ENCODE measurements around the gene PFDN1. TPM values are rescaled to one million over a fixed set of nuclear protein-coding genes. Genes with fewer than 3 reads are reported as not detected.

The PFDN1 gene
- total RNA-seq, 4 donors from 2014 or later, result 90.6 to 142 (median 109) TPM

DNA sequence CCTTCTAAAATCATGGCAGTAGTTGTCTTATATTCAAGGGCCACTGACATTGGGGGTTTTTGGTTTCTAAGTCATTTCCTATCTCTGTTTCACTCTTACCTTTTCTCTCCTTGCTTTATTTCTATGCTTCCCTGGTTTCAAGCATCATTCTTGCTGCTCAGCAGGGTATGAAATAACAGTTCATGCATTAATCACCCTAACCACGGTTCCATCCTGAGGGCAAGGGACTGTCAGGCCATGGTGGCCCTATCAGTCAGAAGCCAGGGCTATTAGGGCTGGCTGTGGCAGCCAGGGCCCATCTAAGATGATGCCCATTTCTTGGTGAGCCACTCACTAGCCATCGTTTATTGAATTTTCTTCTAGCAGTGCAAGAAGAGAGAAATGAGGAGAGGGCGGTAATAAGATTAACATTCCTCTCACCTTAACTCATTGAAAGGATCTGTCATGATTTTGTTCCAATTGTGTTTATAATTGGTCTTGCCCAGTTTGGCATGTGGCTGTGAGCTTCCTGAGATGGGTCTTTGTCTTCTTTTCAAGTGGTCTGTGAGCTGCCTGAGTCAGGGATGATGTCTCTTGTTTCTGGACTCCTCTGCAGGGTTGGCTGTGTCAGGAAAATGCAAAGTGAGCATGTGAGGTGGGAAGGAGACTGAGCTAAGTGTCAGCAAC, 82.7 kb downstream of the PFDN1 start:
- Histone ChIP-seq H3K9me3 (no peaks in the 10 kb centered on the region), H3K27ac (peak overlapping the region in 3 of 4 donors; percentile 12 to 69 (median 60)), H3K4me3 (no peak overlapping the region), H3K27me3 (no peaks in the 10 kb centered on the region), H3K4me1 (peaks cover 0 to 70% (median 11%) of the 10 kb centered on the region in 4 donors), H3K36me3 (no peaks in the 10 kb centered on the region)
- TF ChIP-seq, protein P1, sequence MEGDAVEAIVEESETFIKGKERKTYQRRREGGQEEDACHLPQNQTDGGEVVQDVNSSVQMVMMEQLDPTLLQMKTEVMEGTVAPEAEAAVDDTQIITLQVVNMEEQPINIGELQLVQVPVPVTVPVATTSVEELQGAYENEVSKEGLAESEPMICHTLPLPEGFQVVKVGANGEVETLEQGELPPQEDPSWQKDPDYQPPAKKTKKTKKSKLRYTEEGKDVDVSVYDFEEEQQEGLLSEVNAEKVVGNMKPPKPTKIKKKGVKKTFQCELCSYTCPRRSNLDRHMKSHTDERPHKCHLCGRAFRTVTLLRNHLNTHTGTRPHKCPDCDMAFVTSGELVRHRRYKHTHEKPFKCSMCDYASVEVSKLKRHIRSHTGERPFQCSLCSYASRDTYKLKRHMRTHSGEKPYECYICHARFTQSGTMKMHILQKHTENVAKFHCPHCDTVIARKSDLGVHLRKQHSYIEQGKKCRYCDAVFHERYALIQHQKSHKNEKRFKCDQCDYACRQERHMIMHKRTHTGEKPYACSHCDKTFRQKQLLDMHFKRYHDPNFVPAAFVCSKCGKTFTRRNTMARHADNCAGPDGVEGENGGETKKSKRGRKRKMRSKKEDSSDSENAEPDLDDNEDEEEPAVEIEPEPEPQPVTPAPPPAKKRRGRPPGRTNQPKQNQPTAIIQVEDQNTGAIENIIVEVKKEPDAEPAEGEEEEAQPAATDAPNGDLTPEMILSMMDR (IDR thresholded peaks at IDR 0.05), result no peak
- TF ChIP-seq POLR2A (IDR thresholded peaks at IDR 0.05), result no peak
- no peak for DNase-seq

DNA sequence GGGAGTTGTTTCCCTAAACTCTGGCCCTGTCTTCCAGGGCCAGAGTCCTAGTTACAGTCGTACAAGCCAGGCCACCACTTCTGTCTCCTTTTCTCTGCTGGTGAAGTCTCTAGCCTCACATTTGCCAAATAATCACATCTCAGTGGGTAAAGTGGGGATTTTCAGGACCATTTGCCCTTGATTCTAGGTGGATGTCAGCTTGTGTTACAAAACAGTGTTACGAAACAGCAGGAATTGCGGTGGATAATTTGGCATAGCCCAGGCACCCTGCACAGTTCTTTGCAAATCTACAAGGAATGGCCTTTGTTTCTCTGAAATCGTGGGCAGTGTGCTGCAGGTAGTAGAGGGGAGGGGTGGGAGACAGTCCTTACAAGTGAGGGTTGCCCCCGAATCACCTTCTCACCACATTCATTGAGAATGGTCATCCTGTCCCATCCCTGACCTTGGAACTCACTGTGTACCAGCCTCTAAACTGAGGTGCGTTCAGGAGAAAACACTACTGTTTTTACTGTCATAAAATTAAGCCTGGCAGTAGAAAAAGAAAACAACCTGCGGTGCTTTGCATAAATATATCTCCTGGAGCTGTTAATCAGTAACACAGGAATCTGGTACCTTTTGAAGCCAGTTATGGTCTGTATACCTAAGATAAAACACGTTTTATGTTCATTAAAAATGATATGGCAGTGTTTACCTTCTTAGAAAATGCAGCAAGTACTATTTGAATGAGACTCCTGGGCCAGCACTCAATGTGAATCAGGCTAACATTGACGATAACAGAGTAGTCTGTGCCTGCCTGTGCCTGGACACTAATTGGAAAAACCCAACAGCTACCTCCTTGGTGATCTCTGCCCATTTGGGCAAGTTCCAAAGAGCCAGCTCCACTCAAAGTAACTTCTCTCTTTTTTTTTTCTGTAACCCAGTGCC, 83.6 kb downstream of the PFDN1 start:
- TF ChIP-seq, protein P1 (IDR thresholded peaks at IDR 0.05), result no peak
- TF ChIP-seq POLR2A (IDR thresholded peaks at IDR 0.05), result no peak
- H3K27me3 ChIP-seq, result no peaks in the 10 kb centered on the region
- H3K4me3 ChIP-seq, result no peak overlapping the region
- H3K9me3 ChIP-seq, result no peaks in the 10 kb centered on the region
- H3K27ac ChIP-seq, result peak overlapping the region in 3 of 4 donors; percentile 12 to 69 (median 60)
- DNase-seq, result peak in 1 of 3 donors; percentile 60
- H3K36me3 ChIP-seq, result no peaks in the 10 kb centered on the region
- H3K4me1 ChIP-seq, result peaks cover 0 to 69% (median 11%) of the 10 kb centered on the region in 4 donors

DNA sequence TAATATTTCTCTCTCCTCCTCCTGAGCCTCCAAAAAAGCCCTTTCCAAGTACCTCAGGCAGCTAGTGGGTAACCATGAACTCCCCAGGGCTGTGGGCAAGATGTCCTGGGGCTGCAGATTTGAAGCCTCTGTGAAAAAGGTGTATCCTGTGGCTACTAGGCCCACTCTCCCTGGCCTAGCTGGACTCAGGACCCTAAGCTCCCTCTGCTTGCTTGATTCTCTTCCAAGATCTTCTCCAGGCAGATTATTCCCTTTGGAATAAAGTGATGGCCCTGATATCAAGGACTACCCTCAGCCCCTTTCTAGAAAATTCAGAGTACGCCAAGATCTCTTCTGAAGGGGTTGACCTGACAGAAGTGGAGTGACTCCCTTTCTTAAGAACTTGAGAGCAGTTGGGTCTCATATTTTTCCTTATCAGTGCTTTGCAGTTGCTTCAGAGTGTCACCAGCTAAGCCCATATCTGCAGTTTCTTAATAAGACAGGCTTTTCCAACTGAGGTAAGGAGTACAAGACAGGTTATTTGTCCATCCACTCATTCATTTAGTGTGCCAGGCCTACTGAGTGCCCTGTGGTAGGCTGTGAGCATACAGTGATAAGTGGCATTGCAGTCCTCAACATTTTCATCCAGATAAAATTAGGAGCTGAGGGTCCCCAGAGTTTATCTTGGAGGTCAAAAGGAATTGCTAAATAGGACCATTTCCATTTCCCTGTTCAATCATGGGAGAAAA, 85.4 kb downstream of the PFDN1 start:
- no peak overlapping the region for H3K27ac ChIP-seq
- no peak overlapping the region for H3K4me3 ChIP-seq
- H3K4me1 ChIP-seq, result peaks cover 0 to 55% (median 11%) of the 10 kb centered on the region in 4 donors
- no peak for DNase-seq
- H3K27me3 ChIP-seq, result no peaks in the 10 kb centered on the region
- no peaks in the 10 kb centered on the region for H3K9me3 ChIP-seq
- H3K36me3 ChIP-seq, result no peaks in the 10 kb centered on the region
- TF ChIP-seq POLR2A (IDR thresholded peaks at IDR 0.05), result no peak
- TF ChIP-seq, protein P1 (IDR thresholded peaks at IDR 0.05), result no peak

DNA sequence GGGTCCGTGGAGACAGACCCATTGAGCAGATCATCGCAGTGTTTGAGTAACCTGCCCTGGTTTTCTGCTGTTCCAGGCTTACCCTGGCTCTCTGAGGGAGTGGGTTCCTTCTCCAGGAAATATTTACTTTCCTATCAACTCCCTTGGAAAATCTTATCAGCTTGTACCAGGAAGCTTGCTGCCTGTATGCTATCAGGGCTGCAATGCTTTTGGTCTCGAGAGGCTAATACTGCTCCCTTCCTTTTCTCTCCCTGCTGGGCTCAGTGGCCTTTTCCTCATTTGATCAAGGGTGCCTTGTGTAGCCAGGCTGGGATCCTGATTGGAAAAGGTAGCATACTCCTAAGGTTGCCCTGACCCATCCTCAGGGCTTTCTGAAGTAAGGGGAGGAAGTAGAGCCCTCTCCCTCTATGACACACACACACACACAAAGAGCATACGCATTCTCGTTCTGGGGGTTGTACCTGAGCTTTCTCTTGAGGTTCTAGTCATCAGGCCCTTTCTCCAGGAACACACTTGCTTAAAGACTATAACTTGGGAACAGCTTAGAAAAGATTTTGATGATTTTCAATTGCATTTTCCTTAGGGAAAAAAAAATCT, 86.3 kb downstream of the PFDN1 start:
- no peak for DNase-seq
- peaks cover 0 to 46% (median 8%) of the 10 kb centered on the region in 4 donors for H3K4me1 ChIP-seq

More for the DNA sequence above, 86.3 kb downstream of the PFDN1 start:
- Histone ChIP-seq H3K27ac (peak overlapping the region in 1 of 4 donors; percentile 52), H3K9me3 (no peaks in the 10 kb centered on the region), H3K27me3 (no peaks in the 10 kb centered on the region), H3K4me3 (no peak overlapping the region), H3K36me3 (peaks cover 0 to 2% (median 0%) of the 10 kb centered on the region in 3 donors)
- TF ChIP-seq, protein P1 (IDR thresholded peaks at IDR 0.05), result no peak
- TF ChIP-seq POLR2A (IDR thresholded peaks at IDR 0.05), result no peak
